HepG2 (cell line): ENCODE measurements around the gene TUNAR. TPM values are rescaled to one million over a fixed set of nuclear protein-coding genes. Genes with fewer than 3 reads are reported as not detected.
A peak's percentile ranks its signal among the peaks of the same experiment; 100 is the strongest.
"Not testable (repeated sequence)": the region's sequence is repeated elsewhere in the genome, so short reads cannot be mapped to it uniquely, and the experiment has no call there.

Experiments used
- ATAC-seq: fragments of 200-7000 bp; cut with Tn5 transposase; 3 replicates; pipeline ENCODE4 v1.9.1; 2020; ENCODE audit warnings: mild to moderate bottlenecking, moderate library complexity
- BruUV-seq: library from RNA; stranded (reverse); fragments of 400-500 nt; replicated peaks from 2 replicates; lab custom pipeline; 2021; lab: Mats Ljungman, UMichigan
- CTCF ChIA-PET: fragments of 300-600 bp; formaldehyde crosslinking; extraction: SDS; loops from one replicate; lab custom pipeline; 2021; ENCODE audit warnings: low total read pairs, inconsistent platforms, low intra/inter-chr PET ratio; lab: Yijun Ruan, JAX
- POLR2A ChIA-PET: fragments of 350-600 bp; sonication (Branson Sonifier 250); formaldehyde crosslinking; loops from one replicate; lab custom pipeline; 2020; ENCODE audit warnings: antibody characterized with exemption, inconsistent platforms; lab: Yijun Ruan, JAX
- DNase-seq: peaks from one replicate; pipeline ENCODE4 v3.0.0-alpha.2; 2015; ENCODE audit warnings: low spot score
- FAIRE-seq: peaks from 3 replicates; lab custom pipeline; 2011; peaks lifted over from hg19 to GRCh38; lab: Jason Lieb, UNC
- H2AFZ ChIP-seq: one replicate; pipeline ENCODE4 v1.6.1; 2011; ENCODE audit warnings: low read length, inconsistent platforms
- H3K27ac ChIP-seq: fragments of 300-600 bp; 3 replicates; pipeline ENCODE4 v1.8.0; 2011; ENCODE audit warnings: mixed run types, mild to moderate bottlenecking, mixed read lengths, low read length, inconsistent platforms; ENCODE audit not compliant: insufficient read depth; ENCODE audit errors: extremely low read length
- H3K27me3 ChIP-seq, 2 experiments: fragments of 200-600 bp in 1 of 2; 2 replicates in 1 of 2; 3 replicates in 1 of 2; pipeline versions ENCODE4 v1.6.0 to v1.8.0; 2011; ENCODE audit warnings: low read length in 2 of 2, mild to moderate bottlenecking in 2 of 2, moderate library complexity in 2 of 2, inconsistent platforms in 1 of 2; ENCODE audit not compliant: insufficient read depth in 2 of 2, control insufficient read depth in 1 of 2
- H3K36me3 ChIP-seq, 2 experiments: fragments of 200-600 bp in 1 of 2; replicated peaks in 1 of 2; 2 replicates in 1 of 2; 3 replicates in 1 of 2; pipeline versions ENCODE4 v1.5.1 to v1.8.0; 2011; ENCODE audit warnings: low read length in 2 of 2, inconsistent platforms in 1 of 2; ENCODE audit not compliant: insufficient read depth in 2 of 2, control insufficient read depth in 1 of 2
- H3K4me1 ChIP-seq: 2 replicates; pipeline ENCODE4 v1.5.1; 2012; ENCODE audit warnings: low read length, inconsistent platforms; ENCODE audit not compliant: insufficient read depth
- H3K4me2 ChIP-seq: 2 replicates; pipeline ENCODE4 v1.6.0; 2011; ENCODE audit warnings: low read depth, low read length, inconsistent platforms
- H3K4me3 ChIP-seq, 3 experiments: fragments of 200-600 bp in 1 of 3; sonication (generic), shearing (Covaris generic) in 1 of 3; replicated peaks in 1 of 3; 2 replicates each; pipeline ENCODE4 v1.5.1; 2011 to 2016; ENCODE audit warnings: low read length in 3 of 3, inconsistent platforms in 2 of 3, low read depth in 2 of 3, mild to moderate bottlenecking in 2 of 3, control low read depth in 1 of 3, mixed read lengths in 1 of 3; ENCODE audit not compliant: insufficient read depth in 1 of 3
- H3K79me2 ChIP-seq: one replicate; pipeline ENCODE4 v1.6.1; 2011; ENCODE audit warnings: low read length, inconsistent platforms; ENCODE audit not compliant: insufficient read depth
- H3K9ac ChIP-seq: 2 replicates; pipeline ENCODE4 v1.6.0; 2011; ENCODE audit warnings: mild to moderate bottlenecking, low read depth, low read length, inconsistent platforms; ENCODE audit not compliant: insufficient read depth
- H3K9me3 ChIP-seq: 2 replicates; pipeline ENCODE4 v1.5.1; 2012; ENCODE audit warnings: mild to moderate bottlenecking, low read length
- H4K20me1 ChIP-seq: 2 replicates; pipeline ENCODE4 v1.6.0; 2011; ENCODE audit warnings: inconsistent platforms, mild to moderate bottlenecking, low read length, moderate library complexity; ENCODE audit not compliant: insufficient read depth
- CEBPB ChIP-seq: IDR thresholded peaks from 2 replicates; pipeline ENCODE4 v1.6.1; 2011; ENCODE audit warnings: low read depth, low read length, improper control_type of control experiment, borderline replicate concordance
- WGBS: methylation state at CpG from one replicate; pipeline ENCODE4 v1.1.6; 2017; ENCODE audit warnings: low lambda C conversion rate; 5-methylcytosine and 5-hydroxymethylcytosine counted together
- in situ Hi-C: cut with HindIII; loops from 2 replicates; pipeline ENCODE4 v1.10.0; 2017; ENCODE audit warnings: low pct_unique_long_range_greater_than_20kb; ENCODE audit not compliant: extremely low pct_ligation_motif_present
- intact Hi-C: fragments of 100-400 bp; cut with micrococcal nuclease; formaldehyde crosslinking; loops from one replicate; pipeline ENCODE4 v1.10.0; 2022; ENCODE audit not compliant: unreplicated experiment
- polyA plus RNA-seq, 8 experiments: library from polyadenylated mRNA; depleted of rRNA in 3 of 8; stranded (reverse) in 7 of 8; unstranded in 1 of 8; fragments of >200 nt; fragmentation: Illumina TruSeq in 4 of 8; extraction: Trizol in 4 of 8; gene quantifications; 2 replicates each; pipeline versions ENCODE4 v1.2.1 to v1.2.3, GENCODE V29; 2011 to 2016; ENCODE audit warnings: low read depth in 4 of 8, missing spikeins in 1 of 8, mixed read lengths in 1 of 8; ENCODE audit not compliant: insufficient read depth in 1 of 8
- total RNA-seq, 5 experiments: library from RNA; depleted of rRNA; stranded (reverse); fragments of >200 nt; fragmentation: Illumina TruSeq; extraction: Trizol; gene quantifications; 2 replicates each; pipeline ENCODE4 v1.2.3, GENCODE V29; 2016; ENCODE audit warnings: low read depth in 1 of 5

TUNAR gene
- total and polyA plus RNA-seq, 2 of the 13 experiments (the other 11 are each of a cell fraction or from before 2014, with no cell fraction given) = not detected

DNA sequence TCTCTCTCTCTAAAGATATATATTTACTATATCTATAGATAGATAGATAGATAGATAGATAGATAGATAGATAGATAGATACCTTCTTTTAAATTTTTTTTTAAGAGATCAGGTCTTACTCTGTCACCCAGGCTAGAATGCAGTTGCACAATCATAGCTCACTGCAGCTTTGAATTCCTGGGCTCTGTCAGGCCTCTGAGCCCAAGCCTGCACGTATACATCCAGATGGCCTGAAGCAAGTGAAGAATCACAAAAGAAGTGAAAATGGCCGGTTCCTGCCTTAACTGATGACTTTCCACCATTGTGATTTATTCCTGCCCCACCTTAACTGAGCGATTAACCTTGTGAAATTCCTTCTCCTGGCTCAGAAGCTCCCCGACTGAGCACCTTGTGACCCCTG lies 91.4 kb downstream of the TUNAR start:
- H3K9me3 ChIP-seq, H3K27me3 ChIP-seq, ATAC-seq, H4K20me1 ChIP-seq, CTCF ChIA-PET, DNase-seq, H3K36me3 ChIP-seq, H3K9ac ChIP-seq, H3K4me3 ChIP-seq, H3K4me1 ChIP-seq, H2AFZ ChIP-seq, H3K79me2 ChIP-seq, POLR2A ChIA-PET, BruUV-seq, in situ Hi-C loops, FAIRE-seq, intact Hi-C loops, H3K27ac ChIP-seq, H3K4me2 ChIP-seq: not testable (repeated sequence)
- peak; percentile 52; the same call in 1 of the 2 replicates for TF ChIP-seq CEBPB
- WGBS = 19% methylated on average over 4 of the region's 4 CpGs

Other genes with a start within 250 kb of the TUNAR start
- gene TCL1B, start 190.4 kb upstream of the TUNAR start, total RNA-seq (2016; rRNA removed; fragmentation: Illumina TruSeq; extraction: Trizol) = not detected in 2 replicates
- not detected in 2 replicates for gene TCL1B, start 190.4 kb upstream of the TUNAR start, polyA plus RNA-seq (2011; rRNA removed)
- not detected in 2 replicates for gene TCL1A, start 162.7 kb upstream of the TUNAR start, total RNA-seq (2016; rRNA removed; fragmentation: Illumina TruSeq; extraction: Trizol)
- gene TCL1A, start 162.7 kb upstream of the TUNAR start, polyA plus RNA-seq (2011; rRNA removed) = not detected in 2 replicates
- 0.15 and 0.18 TPM in 2 replicates for gene C14orf132, start 162.5 kb downstream of the TUNAR start, total RNA-seq (2016; rRNA removed; fragmentation: Illumina TruSeq; extraction: Trizol)
- 0.13 TPM in 2 replicates for gene C14orf132, start 162.5 kb downstream of the TUNAR start, polyA plus RNA-seq (2011; rRNA removed)